Fibroblast of villous mesenchyme (primary cell): ENCODE results near the gene FAM50B. TPM values are rescaled to one million over a fixed set of nuclear protein-coding genes. Genes with fewer than 3 reads are reported as not detected.

Experiments
- DNase-seq: peaks from one replicate; pipeline ENCODE4 v3.0.0-alpha.2; 2010; ENCODE audit warnings: low read depth
- H3K4me3 ChIP-seq: 2 replicates; pipeline ENCODE4 v1.5.1; 2011; ENCODE audit warnings: low read depth, mild to moderate bottlenecking, low read length
- CTCF ChIP-seq: IDR thresholded peaks from 2 replicates; pipeline ENCODE4 v1.5.1; 2012; ENCODE audit warnings: low read depth, mild to moderate bottlenecking, low read length; ENCODE audit not compliant: insufficient read depth
- total RNA-seq: library from RNA; depleted of rRNA; stranded (reverse); fragments of >200 nt; gene quantifications from 2 replicates; pipeline ENCODE4 v1.2.3, GENCODE V29; 2012

FAM50B gene
- total RNA-seq, 1 donor, result 6.0 TPM

- no peak overlapping the region for H3K4me3 ChIP-seq
- no peak for TF ChIP-seq CTCF
- DNase-seq, result peak; percentile 68
Observed at GRCh38 chr6:3884007-3884745, 35.0 kb downstream of the FAM50B start.

- TF ChIP-seq CTCF, result peak; percentile 22
- no peak overlapping the region for H3K4me3 ChIP-seq
- DNase-seq, result no peak
Observed at GRCh38 chr6:3885262-3886036, 36.3 kb downstream of the FAM50B start.

- DNase-seq, result peak; percentile 61
- TF ChIP-seq CTCF, result peak; percentile 61
- no peak overlapping the region for H3K4me3 ChIP-seq
Observed at GRCh38 chr6:3887150-3887700, 38.1 kb downstream of the FAM50B start.

- no peak overlapping the region for H3K4me3 ChIP-seq
- no peak for TF ChIP-seq CTCF
- DNase-seq, result no peak
Observed at GRCh38 chr6:3888153-3888957, 39.2 kb downstream of the FAM50B start.

- no peak for DNase-seq
- H3K4me3 ChIP-seq, result no peak overlapping the region
- no peak for TF ChIP-seq CTCF
Observed at GRCh38 chr6:3890047-3890446, 40.9 kb downstream of the FAM50B start.

GRCh38 chr6:3891883-3892282 is 42.7 kb downstream of the FAM50B start:
- no peak overlapping the region for H3K4me3 ChIP-seq
- no peak for DNase-seq
- no peak for TF ChIP-seq CTCF
